IPS DF 4.7 (cell line): ENCODE measurements around the gene KRT2.

Source experiments
- DNase-seq: peaks from one replicate; pipeline ENCODE4 v3.0.0-alpha.2; 2013; ENCODE audit warnings: low spot score; ENCODE audit errors: extremely low read depth

The KRT2 gene

DNA sequence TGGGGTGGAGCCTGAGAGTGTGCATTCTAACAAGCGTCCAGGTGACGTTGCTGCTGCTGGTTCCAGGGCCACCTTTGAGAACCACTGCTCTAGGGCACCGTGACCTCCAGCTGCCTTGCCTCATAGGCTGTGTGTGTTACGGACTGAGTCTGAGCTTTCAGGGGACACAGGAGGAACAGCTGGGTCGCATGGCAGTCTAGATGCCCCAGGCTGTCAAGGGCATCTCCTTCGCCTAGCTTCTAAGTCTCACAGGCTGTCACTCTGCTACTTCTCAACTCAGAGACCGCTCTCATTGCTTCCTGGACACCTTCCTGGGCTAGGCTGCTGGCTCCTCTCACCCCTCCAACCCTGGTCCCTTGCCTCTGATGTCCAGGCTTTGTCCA, 34.6 kb downstream of the KRT2 start:
- no peak for DNase-seq

DNA sequence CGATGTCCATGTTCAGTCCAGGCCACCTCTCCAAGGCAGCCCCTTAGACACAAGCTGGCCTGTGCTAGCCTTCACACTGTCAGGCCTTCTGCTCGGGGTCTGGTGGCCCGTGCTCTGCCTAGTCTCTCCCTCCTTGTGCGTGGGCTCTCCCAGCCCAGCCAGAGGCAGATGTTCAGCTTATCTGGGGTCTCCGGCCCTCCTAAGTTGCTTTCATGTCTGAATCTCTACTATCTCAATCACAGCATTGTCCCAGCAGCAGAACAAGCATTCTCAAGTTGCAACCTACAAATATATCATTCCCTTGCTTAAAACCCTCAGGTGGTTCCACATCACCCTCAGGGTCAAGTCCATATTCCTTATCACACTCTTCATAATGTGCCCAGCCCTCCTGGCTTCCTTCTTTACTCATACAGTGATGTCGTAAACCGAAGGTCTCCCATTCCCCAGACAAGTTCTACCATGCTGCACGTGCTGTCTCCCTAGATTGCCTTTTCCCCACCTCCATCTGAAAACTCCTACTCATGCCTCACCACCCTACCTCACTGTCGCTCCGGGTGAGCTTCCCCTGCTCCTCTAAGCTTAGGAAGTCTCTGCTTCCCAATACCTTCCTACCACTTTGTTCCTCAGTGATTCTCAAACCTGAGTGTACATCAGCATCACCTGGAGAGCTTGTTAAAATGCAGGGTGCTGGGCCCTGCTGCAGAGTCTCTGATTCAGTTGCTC, 35.2 kb downstream of the KRT2 start:
- DNase-seq, result no peak

DNA sequence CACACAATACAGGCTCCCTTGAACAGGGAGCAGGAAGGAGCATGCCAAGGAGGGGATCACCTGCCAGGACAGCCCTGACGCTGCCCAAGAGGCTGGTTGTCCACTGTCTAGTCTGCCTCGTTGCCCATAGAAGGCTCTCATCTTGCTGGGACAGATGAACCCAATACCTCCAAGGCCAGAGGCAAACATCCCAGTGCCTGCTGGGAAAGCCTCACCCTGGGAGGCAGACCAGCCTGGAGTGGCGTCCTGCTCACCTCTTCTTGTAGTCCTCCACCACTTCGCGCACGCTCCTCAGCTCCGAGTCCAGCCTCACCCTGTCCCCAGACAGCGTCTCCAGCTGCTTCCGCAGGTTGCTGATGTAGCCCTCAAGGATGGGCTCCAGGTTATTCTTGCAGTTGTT, 36.1 kb downstream of the KRT2 start:
- no peak for DNase-seq

DNA sequence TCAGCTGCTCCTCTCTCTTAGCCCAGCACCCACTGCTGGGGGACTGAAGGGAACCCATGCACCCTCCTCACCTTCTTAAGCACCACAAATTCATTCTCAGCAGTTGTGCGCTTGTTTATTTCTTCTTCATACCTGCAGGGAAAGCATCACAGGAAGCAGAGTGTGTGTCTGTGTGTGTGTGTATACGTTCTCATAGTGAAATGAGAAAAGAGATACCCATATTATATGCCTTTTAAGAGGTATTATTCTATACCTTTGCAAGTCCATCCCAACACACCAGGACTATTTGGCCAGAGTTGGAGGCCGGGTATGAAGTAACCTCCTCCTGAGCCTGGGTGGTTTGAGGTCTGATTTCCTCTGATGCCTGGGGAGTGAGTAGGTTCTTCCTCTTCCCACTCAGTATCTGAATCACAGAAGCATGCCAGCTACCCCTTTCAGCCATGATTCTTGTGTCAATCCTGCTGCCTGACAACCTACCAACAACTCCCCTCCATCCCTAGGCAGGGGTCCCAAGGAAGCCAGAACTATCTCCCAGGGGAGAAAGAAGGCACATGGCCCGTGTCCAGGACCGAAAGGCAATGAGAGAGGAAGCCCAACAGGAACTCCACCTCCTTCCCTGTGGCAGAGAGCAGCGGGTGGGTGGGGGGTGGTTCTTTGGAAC, 36.7 kb downstream of the KRT2 start:
- DNase-seq, result no peak

DNA sequence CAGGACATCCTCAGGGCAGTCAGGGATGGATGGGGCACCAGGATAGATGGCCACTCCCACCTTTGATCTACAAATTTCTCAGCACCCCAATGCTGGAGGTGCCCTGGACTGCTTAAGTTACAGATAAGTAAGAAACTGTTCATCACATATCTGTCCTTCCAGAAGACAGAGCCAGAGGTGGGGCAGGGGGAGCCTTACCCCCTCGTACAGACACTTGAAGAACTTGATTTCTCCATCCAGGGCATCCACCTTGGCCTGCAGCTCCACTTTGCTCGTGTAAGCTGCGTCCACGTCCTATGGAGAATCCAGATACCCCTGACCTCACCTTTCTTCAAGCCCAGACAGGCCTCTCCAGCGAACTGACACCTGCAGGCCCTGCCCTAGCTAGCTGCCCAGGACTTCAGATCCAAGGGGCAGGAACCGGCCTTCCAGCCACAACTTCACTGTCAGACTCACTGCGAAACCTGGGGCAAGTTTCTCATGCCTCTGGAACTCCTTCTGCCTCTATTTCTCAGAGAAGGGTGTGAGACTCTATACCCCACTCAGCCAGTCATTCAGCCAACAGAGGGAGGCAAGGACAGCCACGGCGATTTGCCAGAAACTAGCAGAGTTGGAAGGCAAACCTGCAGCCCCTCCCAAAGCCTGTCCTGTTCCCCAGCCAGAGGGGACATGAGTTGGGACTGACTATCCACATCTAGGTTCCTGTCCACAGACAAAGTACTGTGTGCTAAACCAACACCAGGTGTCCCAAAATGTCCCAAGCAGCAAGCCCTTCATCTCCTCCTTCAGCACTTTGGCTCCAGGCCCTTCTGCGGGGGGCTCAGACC, 37.4 kb downstream of the KRT2 start:
- DNase-seq, result no peak

DNA sequence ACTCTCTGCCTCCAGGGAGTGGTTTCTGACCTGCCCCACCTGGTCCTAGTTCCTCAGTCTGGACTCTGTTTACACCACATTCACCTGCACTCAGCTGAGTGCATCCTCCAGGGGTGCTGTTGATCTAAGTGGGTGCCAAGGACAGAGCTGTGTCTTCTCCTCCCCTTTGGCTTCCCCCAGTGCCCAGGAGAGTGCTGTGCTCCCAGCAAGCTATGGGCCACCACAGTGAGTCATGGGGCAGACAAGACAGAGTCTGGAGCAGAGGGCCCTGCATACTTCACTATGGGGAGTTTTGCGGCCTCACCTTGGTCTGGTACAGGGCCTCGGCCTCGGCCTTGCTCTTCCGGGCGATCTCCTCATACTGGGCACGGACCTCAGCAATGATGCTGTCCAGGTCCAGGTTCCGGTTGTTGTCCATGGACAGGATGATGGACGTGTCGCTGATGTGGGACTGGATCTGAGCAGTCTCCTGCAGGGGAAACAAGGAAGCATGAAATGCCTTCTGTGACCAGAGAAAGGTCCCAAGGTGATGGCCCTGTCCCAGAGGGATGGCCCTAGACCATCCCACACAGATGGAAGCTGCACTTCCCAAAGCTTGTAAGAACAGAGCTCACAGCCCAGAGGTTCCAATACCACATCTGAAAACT, 38.5 kb downstream of the KRT2 start:
- no peak for DNase-seq

DNA sequence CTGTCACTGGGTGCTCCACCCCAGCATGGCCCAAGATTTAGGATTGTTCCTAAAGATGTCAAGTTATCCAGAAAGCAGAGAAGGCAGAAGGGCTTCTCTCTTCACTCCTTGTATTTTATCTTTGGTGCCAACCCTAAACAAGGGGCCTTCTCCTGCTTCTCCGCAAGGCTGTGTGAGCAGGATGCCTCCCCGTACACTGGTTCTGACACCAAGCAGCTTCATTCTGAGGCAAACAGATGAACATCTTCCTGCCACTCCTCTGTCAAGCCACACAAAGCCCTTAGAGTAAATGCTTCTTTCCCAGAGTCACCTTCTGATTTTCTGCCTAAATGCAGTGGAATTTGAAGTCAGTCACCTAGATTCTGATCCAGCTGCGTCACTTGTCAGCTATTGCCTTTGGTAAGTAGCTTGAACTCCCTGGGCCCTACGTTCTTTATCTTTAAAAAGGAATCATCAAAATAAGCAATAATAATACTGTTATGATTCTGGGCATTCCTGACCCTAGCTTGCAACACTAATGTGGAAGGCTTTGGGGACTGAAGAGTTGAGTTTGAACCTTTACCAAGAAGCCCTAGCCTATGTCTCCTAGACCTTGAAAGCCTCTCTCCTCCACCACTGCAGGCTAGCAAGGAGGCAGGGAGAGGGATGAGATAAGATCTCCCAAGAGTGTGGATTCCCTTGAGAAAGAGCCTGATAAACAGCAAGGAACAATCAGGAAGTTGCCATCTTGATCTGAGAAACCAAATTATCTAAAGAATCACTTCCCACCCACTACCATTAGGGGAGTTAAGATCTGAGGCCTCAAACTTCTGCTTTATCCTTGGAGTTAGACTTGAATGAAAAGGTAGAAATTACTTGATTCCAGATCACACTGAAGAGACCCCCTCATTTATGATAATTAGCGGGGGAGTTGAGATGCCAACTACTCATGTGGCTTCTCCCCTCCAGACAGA, 39.3 kb downstream of the KRT2 start:
- no peak for DNase-seq

DNA sequence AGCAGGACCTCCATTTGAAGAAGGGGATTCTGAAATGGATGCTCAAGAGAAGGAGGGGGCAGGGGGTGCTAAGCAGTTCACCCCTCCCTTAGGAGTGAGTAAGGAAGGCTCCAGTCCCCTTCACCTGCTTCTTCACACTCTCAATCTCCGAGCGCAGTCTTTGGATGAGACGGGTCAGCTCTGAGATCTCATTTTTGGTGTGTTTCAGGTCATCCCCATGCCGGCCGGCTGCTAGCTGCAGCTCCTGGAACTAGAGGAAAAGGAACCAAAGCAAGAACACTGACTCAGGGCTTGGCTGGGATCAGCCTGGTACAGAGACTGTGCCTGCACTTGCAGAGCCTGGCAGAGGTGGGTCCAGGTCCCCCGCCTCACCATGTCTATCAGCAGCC, 40.9 kb downstream of the KRT2 start:
- no peak for DNase-seq

DNA sequence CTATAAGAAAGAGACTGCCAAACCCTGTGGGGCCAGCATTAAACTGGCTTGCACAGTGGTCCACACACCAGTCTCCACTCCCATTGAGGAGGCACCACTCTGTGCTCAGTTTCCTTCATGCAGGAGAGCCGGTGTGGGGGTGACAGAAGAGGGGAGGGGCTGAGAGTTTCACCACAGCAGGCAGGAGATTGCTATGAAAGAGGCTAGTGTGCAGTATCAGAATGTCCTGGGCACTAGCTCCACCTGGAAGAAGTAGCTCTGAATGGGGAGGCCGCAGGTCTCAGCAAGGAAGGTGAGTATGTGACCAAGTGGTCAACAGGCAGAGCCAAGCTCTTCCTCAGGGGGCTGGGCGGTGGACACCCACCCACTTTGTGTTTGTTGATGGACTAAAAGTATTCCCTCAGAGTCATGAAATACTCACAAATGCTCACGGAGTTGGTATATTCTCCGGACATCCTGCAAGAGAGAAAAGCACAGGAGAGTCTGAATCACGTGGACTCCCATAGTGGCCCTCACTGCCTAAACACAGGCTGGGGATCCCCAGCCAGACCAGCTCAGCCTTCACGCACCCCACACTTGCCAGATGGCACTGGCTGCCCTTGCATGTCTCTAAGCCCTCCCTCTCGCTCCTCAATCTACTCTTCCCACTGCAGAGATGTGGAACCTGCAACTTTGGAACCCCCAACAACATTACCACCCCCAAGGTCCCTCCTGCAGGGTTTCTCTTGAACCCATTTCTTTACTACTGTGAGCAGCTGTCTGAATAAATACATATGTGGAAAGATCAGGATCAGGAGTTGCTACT, 43.0 kb downstream of the KRT2 start:
- DNase-seq, result no peak

DNA sequence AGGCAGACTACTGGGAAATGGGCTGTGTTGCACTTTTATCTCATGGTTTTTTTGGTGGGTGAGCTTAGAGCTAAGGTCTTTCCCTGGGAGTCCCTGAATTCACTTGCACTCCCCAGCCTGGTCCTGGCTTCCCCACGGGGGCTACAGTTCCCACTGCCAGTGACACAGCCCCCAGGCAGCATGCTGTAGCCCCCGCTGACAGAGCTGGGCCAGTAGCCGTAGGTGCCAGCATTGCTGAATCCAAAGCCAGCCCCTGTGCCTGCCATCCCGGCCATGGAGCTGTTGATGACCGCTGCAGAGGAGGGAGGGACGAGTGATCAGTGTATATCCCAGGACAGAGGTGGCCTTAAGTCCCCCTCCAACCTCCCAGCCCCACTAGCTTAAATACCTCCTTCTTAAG, 43.9 kb downstream of the KRT2 start:
- DNase-seq, result no peak

DNA sequence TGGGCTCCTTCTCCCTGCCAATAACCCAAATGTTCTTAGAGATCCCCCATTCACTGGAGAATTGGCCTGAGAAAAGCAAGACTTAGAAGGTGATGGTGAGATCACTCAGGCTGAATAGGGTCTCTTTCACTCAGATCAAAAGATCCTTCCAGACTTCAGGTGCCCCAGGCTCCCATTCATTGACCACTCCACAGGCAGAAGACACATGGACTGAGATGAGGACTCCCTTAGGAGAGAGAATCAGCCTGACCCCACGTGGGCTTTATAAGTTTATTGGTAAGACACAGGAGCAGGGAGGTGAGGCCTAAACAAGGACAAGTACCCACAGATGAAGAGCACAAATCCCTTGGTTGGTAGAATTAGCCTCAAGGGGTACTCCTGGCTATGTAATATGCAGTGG, 44.7 kb downstream of the KRT2 start:
- no peak for DNase-seq

DNA sequence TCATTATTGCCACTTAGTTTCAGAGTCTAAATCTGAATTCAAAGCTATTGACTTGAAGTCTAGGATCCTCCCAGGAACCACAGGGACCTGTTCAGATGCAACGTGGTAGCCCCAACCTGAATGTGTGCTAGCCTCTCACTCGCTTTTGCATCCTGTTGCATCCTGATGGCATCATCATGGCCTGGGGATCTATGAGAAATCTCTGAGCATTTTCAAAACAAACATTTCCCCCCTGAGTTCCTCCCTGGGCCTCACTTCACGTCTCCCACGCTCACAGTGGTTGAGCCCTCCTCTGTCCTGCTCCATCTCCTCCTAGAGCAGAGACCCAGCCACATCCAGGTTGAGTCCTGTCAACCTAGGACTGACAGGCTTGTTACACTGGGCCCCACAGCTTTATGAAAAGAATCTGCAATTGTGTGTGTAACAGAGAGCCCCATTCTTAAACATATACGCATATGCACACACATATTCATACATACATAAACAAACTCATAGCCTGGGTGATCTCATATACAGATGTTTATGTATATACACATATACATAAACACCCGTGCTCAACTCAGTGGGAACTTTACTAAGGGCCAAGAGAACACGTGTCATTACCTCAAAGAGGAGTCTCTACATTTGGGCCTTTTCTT, 45.3 kb downstream of the KRT2 start:
- DNase-seq, result no peak

DNA sequence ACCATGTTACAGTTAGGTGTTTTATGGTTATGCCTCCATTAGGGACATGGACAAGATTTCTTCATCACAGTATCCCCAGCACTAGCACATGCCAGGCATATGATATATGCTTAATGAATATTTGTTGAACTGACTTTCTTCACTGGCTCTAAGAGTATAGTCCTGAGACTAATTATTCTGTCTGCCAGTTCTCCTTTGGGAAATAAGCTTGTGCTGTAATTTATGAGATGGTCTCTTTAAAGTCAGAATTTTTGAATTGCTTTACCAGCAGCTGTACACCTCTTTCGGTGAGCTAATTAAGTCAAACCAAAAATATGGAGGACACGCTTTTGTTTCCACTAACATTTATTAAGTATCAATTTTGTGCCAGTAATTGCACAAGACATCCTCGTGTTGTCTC, 45.9 kb downstream of the KRT2 start:
- no peak for DNase-seq

DNA sequence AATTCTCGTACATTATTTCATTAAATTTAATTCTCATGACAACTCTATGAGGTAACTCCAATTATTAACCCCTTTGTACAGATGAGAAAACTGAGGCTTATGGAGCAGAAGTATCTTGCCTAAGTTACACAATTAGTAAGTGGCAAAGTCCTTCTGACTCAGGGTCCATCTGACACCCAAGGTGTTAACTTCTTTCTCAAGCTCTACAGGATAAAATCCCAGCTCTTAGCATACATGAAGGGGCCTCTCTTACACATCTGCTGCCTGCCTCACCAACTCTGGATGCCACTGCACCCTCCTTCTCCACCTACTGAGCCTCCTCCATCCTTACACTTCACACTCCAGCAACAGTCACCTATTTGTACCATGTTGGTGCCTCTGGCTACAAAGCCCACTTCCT, 46.5 kb downstream of the KRT2 start:
- no peak for DNase-seq

DNA sequence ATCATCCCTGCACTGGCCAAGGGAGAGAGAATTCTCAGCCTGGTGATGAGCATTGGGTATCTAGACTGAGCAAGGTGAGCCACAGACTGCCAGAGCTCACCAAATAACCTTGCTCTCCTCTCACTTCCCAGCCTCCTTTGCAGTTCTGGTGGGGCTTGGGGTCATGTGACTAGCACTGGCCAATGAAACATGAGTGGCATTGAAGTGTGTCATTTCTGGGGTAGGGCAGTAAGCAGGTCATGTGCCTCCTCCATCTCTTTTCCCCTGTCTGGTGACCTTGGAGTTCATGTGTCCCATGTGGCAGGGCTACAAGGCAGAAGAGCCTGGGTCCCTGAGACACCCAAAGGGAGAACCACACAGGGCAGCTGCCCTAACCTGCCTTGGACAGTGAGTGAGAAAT, 47.2 kb downstream of the KRT2 start:
- no peak for DNase-seq

DNA sequence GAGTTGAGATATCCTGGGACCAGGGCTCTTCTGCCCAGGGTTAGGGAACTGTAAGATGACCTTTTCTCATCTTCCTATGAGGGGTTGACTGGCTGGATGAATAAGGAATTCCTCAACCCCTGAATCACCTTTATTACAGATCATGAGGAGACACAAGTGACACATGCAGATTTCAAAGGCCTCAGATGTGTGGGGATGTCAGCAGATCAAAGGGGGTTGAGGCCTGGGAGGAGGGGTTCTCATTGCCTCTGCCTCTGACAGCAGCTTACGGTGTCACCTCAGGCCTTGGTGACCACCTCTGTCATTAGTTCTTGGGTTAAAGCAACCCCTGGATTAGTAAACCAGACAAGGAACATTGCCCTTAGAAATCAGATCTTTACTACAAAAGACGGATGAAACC, 48.7 kb downstream of the KRT2 start:
- no peak for DNase-seq

DNA sequence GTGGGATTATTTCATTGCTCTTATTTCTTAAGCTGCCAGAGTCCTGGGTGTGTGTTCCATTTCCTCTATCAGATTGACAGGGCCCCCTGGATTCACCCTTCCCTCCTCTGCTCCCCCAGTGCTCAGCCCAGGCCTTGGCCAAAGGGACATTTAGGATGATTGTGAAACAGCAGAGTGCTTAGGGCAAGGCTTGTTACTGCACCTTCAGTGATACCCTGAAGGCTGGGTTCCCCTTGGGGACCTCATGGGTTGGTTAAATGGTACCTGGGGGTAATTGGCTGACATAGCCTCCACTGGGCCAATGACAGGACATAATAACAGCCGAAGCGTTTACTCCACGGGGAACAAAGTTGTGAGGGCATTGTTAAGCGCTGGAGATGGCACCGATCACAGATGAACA, 49.5 kb downstream of the KRT2 start:
- no peak for DNase-seq

DNA sequence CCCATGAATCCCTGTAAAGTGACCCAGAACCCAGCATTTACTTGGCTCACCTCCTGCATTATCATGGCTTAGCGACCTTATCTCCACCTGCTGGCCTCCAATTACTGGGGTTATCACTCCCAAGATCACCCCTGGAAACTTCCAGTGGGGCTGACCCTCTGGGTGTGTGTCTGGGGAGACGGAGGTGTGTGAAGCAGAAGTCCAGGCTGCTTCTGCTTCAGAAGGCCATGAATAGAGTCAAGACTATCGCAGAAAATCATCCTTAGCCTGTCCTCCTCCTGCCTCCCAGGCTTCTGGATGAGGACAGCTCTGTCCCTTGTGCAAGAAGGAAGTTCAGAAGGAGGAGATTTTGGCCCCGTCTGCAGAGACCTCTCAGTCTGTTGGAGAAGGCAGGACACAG, 50.3 kb downstream of the KRT2 start:
- DNase-seq, result no peak

DNA sequence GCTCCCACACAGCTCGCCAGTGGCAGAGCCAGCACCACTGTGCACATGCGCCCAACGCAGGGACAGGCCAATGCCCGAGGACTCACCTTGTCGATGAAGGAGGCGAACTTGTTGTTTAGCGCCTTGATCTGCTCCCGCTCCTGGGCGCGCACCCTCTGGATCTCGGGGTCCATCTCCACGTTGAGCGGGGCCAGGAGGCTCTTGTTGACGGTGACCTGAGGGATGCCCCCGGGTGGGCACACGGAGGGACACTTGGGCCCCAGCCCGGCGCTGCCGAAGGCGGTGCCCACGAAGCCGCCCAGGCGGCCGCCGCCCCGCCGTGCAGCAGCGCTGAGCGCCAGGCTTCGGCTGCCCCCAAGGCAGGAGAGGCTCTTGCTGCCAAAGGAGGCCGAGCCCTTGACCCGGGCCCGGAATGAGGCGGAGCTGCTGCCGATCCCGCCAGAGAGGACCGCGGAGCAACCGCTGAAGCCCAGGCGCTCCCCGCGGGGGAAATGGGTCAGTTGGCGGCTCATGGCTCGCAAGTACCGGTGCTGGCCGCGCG, 51.0 kb downstream of the KRT2 start, which contains the start of gene KRT72:
TSS of gene KRT72 (minus strand) at position 523 of the 541 bp plus-strand sequence. CDS start at position 512, 11 bp downstream.
- no peak for DNase-seq
